Ishikawa (cell line): Measurements from ENCODE around the gene GARIN5A.

Experiments used
- EP300 ChIP-seq: IDR thresholded peaks from 2 replicates; pipeline ENCODE4 v1.6.1; 2012; ENCODE audit warnings: borderline replicate concordance
- TEAD4 ChIP-seq: IDR thresholded peaks from 2 replicates; pipeline ENCODE4 v1.6.1; 2012
- YY1 ChIP-seq: IDR thresholded peaks from 2 replicates; pipeline ENCODE4 v1.6.1; 2012; ENCODE audit warnings: low read depth
- ZBTB7A ChIP-seq: IDR thresholded peaks from 2 replicates; pipeline ENCODE4 v1.6.1; 2012; ENCODE audit warnings: low read depth

DNA sequence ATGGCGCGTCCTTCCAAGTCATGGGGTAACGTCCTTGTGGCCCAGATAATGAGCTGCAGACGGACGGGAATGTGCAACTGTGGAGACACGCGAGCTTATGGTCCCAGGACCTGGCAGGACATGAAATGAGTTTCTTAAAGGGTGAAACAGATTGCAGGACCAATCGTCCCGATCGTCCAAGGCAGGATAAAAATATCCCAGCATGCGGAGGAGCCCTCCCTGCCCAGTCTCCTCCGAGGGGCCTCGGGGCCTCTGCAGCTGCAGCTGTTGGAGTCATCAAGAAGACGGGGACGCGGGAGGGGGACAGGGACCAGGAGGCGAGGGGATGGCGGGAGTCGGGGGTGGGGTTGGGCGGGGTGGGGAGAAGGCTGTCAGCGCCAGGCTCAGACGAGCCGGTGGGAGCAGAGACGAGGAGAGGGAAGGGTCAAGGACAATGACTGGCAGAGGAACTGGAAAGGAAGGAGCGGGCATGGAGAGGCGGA is 14.4 kb upstream of the GARIN5A start:
- TF ChIP-seq ZBTB7A (no peak), TEAD4 (no peak), YY1 (no peak), EP300 (no peak)
